K562 (cell line): ENCODE measurements around the gene RAD51D. TPM values are rescaled to one million over a fixed set of nuclear protein-coding genes. Genes with fewer than 3 reads are reported as not detected.

Experiments
- ATAC-seq: fragments of 200-7000 bp; cut with Tn5 transposase; 3 replicates; pipeline ENCODE4 v1.9.1; 2020; ENCODE audit warnings: moderate library complexity
- BruUV-seq: library from RNA; stranded (reverse); fragments of 400-500 nt; replicated peaks from 2 replicates; lab custom pipeline; 2021; lab: Mats Ljungman, UMichigan
- CTCF ChIA-PET: fragments of 300-600 bp; formaldehyde crosslinking; extraction: SDS; loops from one replicate; lab custom pipeline; 2021; ENCODE audit warnings: low intra/inter-chr PET ratio; lab: Yijun Ruan, JAX
- POLR2A ChIA-PET: fragments of 300-600, 350-650 bp; sonication (Branson Sonifier 250); formaldehyde crosslinking; extraction: SDS; loops from one replicate; lab custom pipeline; 2021; ENCODE audit warnings: antibody characterized with exemption, inconsistent platforms; lab: Yijun Ruan, JAX
- DNase-seq, 4 experiments: peaks; one replicate each; pipeline versions ENCODE4 v3.0.0 to v3.0.0-alpha.2; 2011 to 2018; ENCODE audit warnings: low spot score in 3 of 4, mixed read lengths in 3 of 4; ENCODE audit errors: extremely low read depth in 1 of 4
- FAIRE-seq: peaks from 2 replicates; lab custom pipeline; 2011; peaks lifted over from hg19 to GRCh38; lab: Jason Lieb, UNC
- H2AFZ ChIP-seq: 2 replicates; pipeline ENCODE4 v1.6.0; 2011; ENCODE audit warnings: low read depth, low read length, control low read depth, inconsistent platforms
- H3K27ac ChIP-seq: fragments of 200-600 bp; 3 replicates; pipeline ENCODE4 v1.8.0; 2011; ENCODE audit warnings: low read depth, mild to moderate bottlenecking, control low read depth, inconsistent platforms, low read length, moderate library complexity, mixed read lengths; ENCODE audit errors: extremely low read depth
- H3K27me3 ChIP-seq, 2 experiments: fragments of 300-600 bp in 1 of 2; 2 replicates in 1 of 2; 3 replicates in 1 of 2; pipeline versions ENCODE4 v1.6.0 to v1.8.0; 2011; ENCODE audit warnings: inconsistent platforms in 2 of 2, low read length in 2 of 2, mild to moderate bottlenecking in 1 of 2, mixed read lengths in 1 of 2, moderate library complexity in 1 of 2; ENCODE audit not compliant: control insufficient read depth in 2 of 2, insufficient read depth in 2 of 2
- H3K36me3 ChIP-seq: fragments of 300-600 bp; 3 replicates; pipeline ENCODE4 v1.8.0; 2011; ENCODE audit warnings: mild to moderate bottlenecking, low read length, inconsistent platforms; ENCODE audit not compliant: control insufficient read depth, insufficient read depth
- H3K4me1 ChIP-seq, 2 experiments: fragments of 200-600 bp in 1 of 2; replicated peaks in 1 of 2; 2 replicates in 1 of 2; 3 replicates in 1 of 2; pipeline versions ENCODE4 v1.5.1 to v1.8.0; 2011; ENCODE audit warnings: inconsistent platforms in 2 of 2, low read length in 2 of 2, mild to moderate bottlenecking in 1 of 2, mixed read lengths in 1 of 2, moderate library complexity in 1 of 2; ENCODE audit not compliant: control insufficient read depth in 2 of 2, insufficient read depth in 2 of 2
- H3K4me2 ChIP-seq: 2 replicates; pipeline ENCODE4 v1.6.1; 2011; ENCODE audit warnings: low read length, control low read depth, inconsistent platforms, mixed read lengths; ENCODE audit not compliant: insufficient read depth
- H3K4me3 ChIP-seq: fragments of 200-600 bp; sonication (generic), shearing (Covaris generic); 2 replicates; pipeline ENCODE4 v1.5.1; 2016; ENCODE audit warnings: control low read depth, inconsistent platforms
- H3K79me2 ChIP-seq: fragments of 200-600 bp; 3 replicates; pipeline ENCODE4 v1.8.0; 2011; ENCODE audit warnings: low read length, inconsistent platforms; ENCODE audit not compliant: control insufficient read depth, insufficient read depth
- H3K9ac ChIP-seq, 2 experiments: 2 replicates each; pipeline versions ENCODE4 v1.6.0 to v1.6.1; 2011; ENCODE audit warnings: low read depth in 2 of 2, low read length in 2 of 2, control low read depth in 1 of 2, inconsistent platforms in 1 of 2, mild to moderate bottlenecking in 1 of 2, mixed read lengths in 1 of 2; ENCODE audit not compliant: insufficient read depth in 1 of 2
- H3K9me1 ChIP-seq: one replicate; pipeline ENCODE4 v1.6.0; 2011; ENCODE audit warnings: inconsistent platforms, mild to moderate bottlenecking, low read length, moderate library complexity; ENCODE audit not compliant: control insufficient read depth, insufficient read depth
- H3K9me3 ChIP-seq: replicated peaks from 2 replicates; pipeline ENCODE4 v1.5.1; 2011; ENCODE audit warnings: low read depth, low read length, inconsistent platforms; ENCODE audit not compliant: control insufficient read depth, insufficient read depth
- H4K20me1 ChIP-seq: replicated peaks from 2 replicates; pipeline ENCODE4 v1.6.1; 2011; ENCODE audit warnings: low read length, inconsistent platforms, mixed read lengths; ENCODE audit not compliant: control insufficient read depth, insufficient read depth
- HNRNPUL1 ChIP-seq: fragments of 200-400 bp; formaldehyde crosslinking; IDR thresholded peaks from 2 replicates; pipeline ENCODE4 v1.6.1; 2017; ENCODE audit warnings: low read length
- POLR2A ChIP-seq: fragments of 450-650 bp; conservative IDR thresholded peaks from 2 replicates; pipeline ENCODE4 v1.6.1; 2016
- POLR2AphosphoS2 ChIP-seq: IDR thresholded peaks from 2 replicates; pipeline ENCODE4 v1.6.1; 2012; ENCODE audit warnings: low read length, improper control_type of control experiment
- POLR2G ChIP-seq: fragments of 200-400 bp; formaldehyde crosslinking; IDR thresholded peaks from 2 replicates; pipeline ENCODE4 v1.6.1; 2017; ENCODE audit warnings: low read depth, mild to moderate bottlenecking, antibody characterized with exemption, low read length, moderate library complexity
- SUPT5H ChIP-seq: fragments of 450-650 bp; IDR thresholded peaks from 2 replicates; pipeline ENCODE4 v1.6.1; 2016
- THRA ChIP-seq: fragments of 450-650 bp; IDR thresholded peaks from 2 replicates; pipeline ENCODE4 v1.6.1; 2017; ENCODE audit warnings: mild to moderate bottlenecking, moderate library complexity
- WGBS: fragments of 100-300 bp; shearing (Covaris generic); methylation state at CpG from one replicate; pipeline ENCODE4 v1.1.6; 2016; ENCODE audit warnings: low coverage, mixed read lengths; ENCODE audit not compliant: insufficient coverage; ENCODE audit errors: missing lambda C conversion rate; 5-methylcytosine and 5-hydroxymethylcytosine counted together
- in situ Hi-C: fragments of 300-500 bp; cut with MboI; formaldehyde crosslinking; loops from 4 replicates; pipeline ENCODE4 v1.15.0; 2018; ENCODE audit warnings: inconsistent platforms, mixed read lengths
- intact Hi-C: fragments of 100-400 bp; cut with micrococcal nuclease; formaldehyde crosslinking; loops from 2 replicates; pipeline ENCODE4 v1.14.2; 2022
- polyA plus RNA-seq, 8 experiments: library from polyadenylated mRNA; depleted of rRNA in 4 of 8; stranded (reverse) in 5 of 8; unstranded in 3 of 8; fragments of >200 nt; fragmentation: Nextera tagmentation in 2 of 8; fragmentation: Illumina TruSeq in 1 of 8; extraction: Ambion mirVana in 2 of 8; extraction: Trizol in 1 of 8; gene quantifications; 2 replicates each; pipeline versions ENCODE4 v1.2.1 to v1.2.3, GENCODE V29; 2011 to 2014; ENCODE audit warnings: inconsistent platforms in 1 of 8, missing spikeins in 1 of 8
- total RNA-seq, 7 experiments: library from RNA; depleted of rRNA in 6 of 7; stranded (reverse); fragments of >200 nt in 6 of 7; fragmentation: Illumina TruSeq in 2 of 7; extraction: Trizol in 2 of 7; gene quantifications; 2 replicates each; pipeline versions ENCODE4 v1.2.1 to v1.2.3, GENCODE V29; 2011 to 2021; ENCODE audit warnings: low replicate concordance in 1 of 7

Gene RAD51D
- total and polyA plus RNA-seq, 9 of the 15 experiments (the other 6 are each of a cell fraction or from before 2014, with no cell fraction given) = 2.2 to 16.9 (median 8.7) TPM

- intact Hi-C loops = loop anchor here (10.0 kb wide), 1 partner anchor 245 kb away; no protein-coding TSS in a partner anchor
- FAIRE-seq (no peak), ATAC-seq (no peak), DNase-seq (no peak)
- H2AFZ ChIP-seq = no peak overlapping the region
- in situ Hi-C loops = no loop called here
- TF ChIP-seq SUPT5H = peak; percentile 38; the same call in 1 of the 2 replicates
- TF ChIP-seq HNRNPUL1 = 0 out of 2 replicates have a peak, but pooled peaks have one; percentile 28
- 0 out of 2 replicates have a peak, but pooled peaks have one; percentile 24 for TF ChIP-seq POLR2G
- TF ChIP-seq THRA = no peak
- peak; percentile 77; the same call in 1 of the 2 replicates for TF ChIP-seq POLR2AphosphoS2
- TF ChIP-seq POLR2A = peak; percentile 49; the same call in 1 of the 2 replicates
- no peak overlapping the region for H3K4me3 ChIP-seq
- no peaks in the 10 kb centered on the region for H3K27me3 ChIP-seq
- POLR2A ChIA-PET = interaction anchor here (0.6 to 2.1 kb wide), 5 partner anchors 8 to 19 kb away, joined by 3 to 9 read pairs (median 4); no protein-coding TSS in a partner anchor
- CTCF ChIA-PET = no interaction called here
- no peak overlapping the region for H3K27ac ChIP-seq
- no peaks in the 10 kb centered on the region for H3K9me3 ChIP-seq
- H3K9me1 ChIP-seq = peaks cover 4% of the 10 kb centered on the region
- peaks cover 15% of the 10 kb centered on the region for H4K20me1 ChIP-seq
- no peaks in the 10 kb centered on the region for H3K79me2 ChIP-seq
- no peak overlapping the region for H3K4me2 ChIP-seq
- peaks cover 42% of the 10 kb centered on the region for H3K36me3 ChIP-seq
- 59% methylated on average over 10 of the region's 11 CpGs for WGBS
- H3K4me1 ChIP-seq = peaks cover 0 to 5% of the 10 kb centered on the region in 2 experiments; a peak in 2 of 5 replicates
- BruUV-seq = TSS peak; percentile 18
- no peak overlapping the region for H3K9ac ChIP-seq
Measured at GRCh38 chr17:35129154-35129972, 9.7 kb upstream of the RAD51D start.
